CD4-positive, alpha-beta T cell treated with Interleukin-21 for 1 hour (primary cell): ENCODE data around the gene SMARCA2.

Experiments used
- DNase-seq: peaks from one replicate; pipeline ENCODE4 v3.0.0-alpha.2; 2020

Gene SMARCA2

GRCh38 chr9:2016408-2017330 lies 1.5 kb downstream of the SMARCA2 start:
- peak; percentile 74 for DNase-seq

GRCh38 chr9:2017331-2018161 lies 2.4 kb downstream of the SMARCA2 start:
- peak; percentile 87 for DNase-seq

- no peak for DNase-seq
These were observed 3.1 kb downstream of the SMARCA2 start for GRCh38 chr9:2018162-2018643.

- peak; percentile 76 for DNase-seq
These were observed 3.8 kb downstream of the SMARCA2 start for GRCh38 chr9:2018764-2019558.

- no peak for DNase-seq
These were observed 4.6 kb downstream of the SMARCA2 start for GRCh38 chr9:2019723-2020122.

GRCh38 chr9:2021731-2022130 lies 6.6 kb downstream of the SMARCA2 start:
- no peak for DNase-seq

- DNase-seq = peak; percentile 66
These were observed 7.4 kb downstream of the SMARCA2 start for GRCh38 chr9:2022560-2022959.

GRCh38 chr9:2023042-2023441 lies 7.9 kb downstream of the SMARCA2 start:
- DNase-seq = no peak

GRCh38 chr9:2023532-2023931 lies 8.4 kb downstream of the SMARCA2 start:
- DNase-seq = no peak

GRCh38 chr9:2024888-2025782 lies 10.0 kb downstream of the SMARCA2 start:
- no peak for DNase-seq

GRCh38 chr9:2026220-2026997 lies 11.3 kb downstream of the SMARCA2 start:
- peak; percentile 66 for DNase-seq

- DNase-seq = no peak
These were observed 12.5 kb downstream of the SMARCA2 start for GRCh38 chr9:2027543-2028160.

GRCh38 chr9:2028888-2029287 lies 13.7 kb downstream of the SMARCA2 start:
- no peak for DNase-seq

- DNase-seq = no peak
These were observed 14.6 kb downstream of the SMARCA2 start for GRCh38 chr9:2029666-2030170.

- no peak for DNase-seq
These were observed 17.1 kb downstream of the SMARCA2 start for GRCh38 chr9:2032234-2032633.

- DNase-seq = no peak
These were observed 21.7 kb downstream of the SMARCA2 start for GRCh38 chr9:2036844-2037243.

GRCh38 chr9:2039294-2040180 lies 24.4 kb downstream of the SMARCA2 start:
- DNase-seq = no peak

GRCh38 chr9:2040828-2041227 lies 25.7 kb downstream of the SMARCA2 start:
- no peak for DNase-seq

GRCh38 chr9:2041736-2042135 lies 26.6 kb downstream of the SMARCA2 start:
- DNase-seq = no peak
